ENCODE results near the gene OR5AK2. TPM values are rescaled to one million over a fixed set of nuclear protein-coding genes. Genes with fewer than 3 reads are reported as not detected.

OR5AK2 gene
- total and polyA plus RNA-seq, 2 of the 8 experiments (the other 6 are each of a cell fraction or from before 2014, with no cell fraction given) = not detected

- no peak for TF ChIP-seq CHD7 (IDR thresholded peaks at IDR 0.05; ENCODE audit: insufficient replicate concordance, low read length)
- no peak for TF ChIP-seq KDM5A (IDR thresholded peaks at IDR 0.05; ENCODE audit: low read length)
- TF ChIP-seq ZNF274 (IDR thresholded peaks at IDR 0.05; ENCODE audit: borderline replicate concordance, extremely low read depth, low read length) = no peak
- no peak for TF ChIP-seq TAF1 (IDR thresholded peaks at IDR 0.05; ENCODE audit: low read depth, low read length)
- no peak for TF ChIP-seq E2F6 (IDR thresholded peaks at IDR 0.05)
- no peak for TF ChIP-seq FOSL1 (IDR thresholded peaks at IDR 0.05; ENCODE audit: insufficient read depth, low read depth, low read length)
- no peak for TF ChIP-seq SP2 (IDR thresholded peaks at IDR 0.05; ENCODE audit: low read length)
- no peak for TF ChIP-seq POU5F1 (IDR thresholded peaks at IDR 0.05; ENCODE audit: low read depth, low read length)
- no peak for TF ChIP-seq PHF8 (conservative IDR thresholded peaks at IDR 0.05; ENCODE audit: low read depth, low read length)
- no peak for TF ChIP-seq GABPA (IDR thresholded peaks at IDR 0.05; ENCODE audit: borderline replicate concordance, insufficient read depth, low read length)
- no peak for TF ChIP-seq MAX (IDR thresholded peaks at IDR 0.05)
- TF ChIP-seq POLR2AphosphoS5 (IDR thresholded peaks at IDR 0.05; ENCODE audit: low read depth, low read length) = no peak
Measured at GRCh38 chr11:57031556-57031955, 42.8 kb downstream of the OR5AK2 start (continued).
